LNCaP clone FGC (cell line): ENCODE measurements around the gene FOXL3.
"Not testable (repeated sequence)": the region's sequence is repeated elsewhere in the genome, so short reads cannot be mapped to it uniquely, and the experiment has no call there.

Source experiments
- DNase-seq: peaks from one replicate; pipeline ENCODE4 v3.0.0-alpha.2; 2011; ENCODE audit warnings: low read depth
- H3K4me3 ChIP-seq: 2 replicates; pipeline ENCODE4 v1.5.1; 2011; ENCODE audit warnings: mild to moderate bottlenecking, low read depth, low read length, control low read depth
- CTCF ChIP-seq: IDR thresholded peaks from 2 replicates; pipeline ENCODE4 v1.5.1; 2012; ENCODE audit warnings: mild to moderate bottlenecking; ENCODE audit not compliant: control insufficient read depth, insufficient read depth; ENCODE audit errors: extremely low read depth

Gene FOXL3

GRCh38 chr7:289756-290553, at the start of gene FOXL3:
FOXL3 (plus strand) TSS chr7:290170; CDS start chr7:290170, 0 bp downstream.
- no peak for DNase-seq
- no peak for TF ChIP-seq CTCF
- H3K4me3 ChIP-seq, result no peak within 1 kb of the TSS

GRCh38 chr7:240887-241421, 49.0 kb upstream of the FOXL3 start:
- no peak for DNase-seq
- no peak overlapping the region for H3K4me3 ChIP-seq
- no peak for TF ChIP-seq CTCF

GRCh38 chr7:241513-241912, 48.5 kb upstream of the FOXL3 start:
- no peak overlapping the region for H3K4me3 ChIP-seq
- TF ChIP-seq CTCF, result no peak
- DNase-seq, result no peak

GRCh38 chr7:242826-243579, 47.0 kb upstream of the FOXL3 start:
- H3K4me3 ChIP-seq, DNase-seq: not testable (repeated sequence)

- H3K4me3 ChIP-seq, DNase-seq: not testable (repeated sequence)
Measured at GRCh38 chr7:243580-243978, 46.4 kb upstream of the FOXL3 start.

GRCh38 chr7:244974-245373, 45.0 kb upstream of the FOXL3 start:
- TF ChIP-seq CTCF, result no peak
- DNase-seq, result no peak
- no peak overlapping the region for H3K4me3 ChIP-seq

GRCh38 chr7:245574-246295, 44.2 kb upstream of the FOXL3 start:
- H3K4me3 ChIP-seq, result no peak overlapping the region
- DNase-seq, result no peak
- TF ChIP-seq CTCF, result no peak
